Hippocampal formation (tissue), 2 donors: Measurements from ENCODE around the gene STAC.
"Not testable (repeated sequence)": the region's sequence is repeated elsewhere in the genome, so short reads cannot be mapped to it uniquely, and the experiment has no call there.

ENCODE experiments used
- DNase-seq, 2 donors: peaks; one replicate each; lab custom pipeline; 2025; lab: John Stamatoyannopoulos, UW

The STAC gene

GRCh38 chr3:36416599-36416998, 36.3 kb downstream of the STAC start:
- no peak for DNase-seq

DNA sequence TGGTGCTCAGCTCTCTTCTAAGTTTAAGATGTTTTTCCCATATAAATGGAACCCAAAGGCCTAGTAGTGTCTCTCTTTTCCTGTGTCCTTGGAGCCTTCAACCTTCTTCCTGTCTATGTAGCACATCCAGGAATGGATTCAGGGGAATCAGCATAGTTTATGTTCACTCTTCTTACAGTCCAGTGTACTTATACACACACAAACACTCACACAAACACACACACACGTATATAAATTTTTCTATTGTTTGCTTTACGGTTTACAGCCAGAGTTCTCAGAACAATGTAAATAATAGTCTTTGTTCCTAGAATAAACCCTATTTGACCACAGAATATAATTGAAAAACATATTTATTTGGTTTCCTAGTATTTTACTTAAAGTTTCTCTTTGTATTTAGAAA, 36.9 kb downstream of the STAC start:
- no peak for DNase-seq

DNA sequence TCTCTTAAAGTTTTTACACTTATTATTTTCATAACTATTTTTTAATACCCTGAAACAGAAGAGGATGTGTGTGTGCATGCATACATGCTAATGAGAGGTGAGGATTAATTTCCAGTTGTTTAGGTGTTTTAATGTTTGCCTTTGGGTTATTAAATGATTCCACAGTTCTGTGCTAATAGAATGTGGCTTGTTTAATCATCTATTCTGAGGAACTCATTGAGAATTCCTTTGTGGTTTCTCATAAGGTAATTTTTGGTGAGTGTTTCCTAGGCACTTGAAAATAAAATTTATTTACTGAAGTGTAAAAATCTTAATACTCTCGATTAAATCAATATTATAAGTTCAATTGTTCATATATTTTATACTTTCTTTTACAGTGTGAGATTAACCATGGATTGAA, 38.0 kb downstream of the STAC start:
- no peak for DNase-seq

GRCh38 chr3:36428445-36428844, 48.1 kb downstream of the STAC start:
- DNase-seq, result no peak

DNA sequence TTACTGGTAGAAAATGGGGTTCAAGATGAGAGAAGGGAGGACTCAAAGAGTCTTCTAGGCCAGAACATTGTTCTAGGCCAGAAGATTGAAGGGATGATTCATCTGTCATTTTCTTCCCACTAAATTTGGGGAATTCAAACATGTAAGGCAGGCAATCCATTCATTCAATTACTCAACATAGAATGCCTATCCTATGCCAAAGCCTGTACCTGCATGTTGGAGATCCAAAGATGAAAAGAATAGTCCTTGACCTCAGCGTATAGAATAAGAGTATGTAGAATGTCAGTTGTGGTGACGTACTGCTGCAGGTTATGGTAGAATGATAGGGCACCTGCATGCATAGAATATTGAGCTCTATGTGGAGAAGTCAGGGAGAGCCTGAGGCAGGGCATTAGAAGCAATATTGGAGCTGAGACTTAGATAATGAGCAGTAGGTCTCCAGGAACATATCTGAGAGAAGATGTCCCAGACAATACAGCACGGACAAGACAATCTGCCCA, 49.7 kb downstream of the STAC start:
- no peak for DNase-seq

- no peak for DNase-seq
These were observed 53.2 kb downstream of the STAC start for GRCh38 chr3:36433511-36433910.

GRCh38 chr3:36434687-36435426, 54.6 kb downstream of the STAC start:
- no peak for DNase-seq

GRCh38 chr3:36443028-36443686, 62.9 kb downstream of the STAC start:
- DNase-seq, result no peak

DNA sequence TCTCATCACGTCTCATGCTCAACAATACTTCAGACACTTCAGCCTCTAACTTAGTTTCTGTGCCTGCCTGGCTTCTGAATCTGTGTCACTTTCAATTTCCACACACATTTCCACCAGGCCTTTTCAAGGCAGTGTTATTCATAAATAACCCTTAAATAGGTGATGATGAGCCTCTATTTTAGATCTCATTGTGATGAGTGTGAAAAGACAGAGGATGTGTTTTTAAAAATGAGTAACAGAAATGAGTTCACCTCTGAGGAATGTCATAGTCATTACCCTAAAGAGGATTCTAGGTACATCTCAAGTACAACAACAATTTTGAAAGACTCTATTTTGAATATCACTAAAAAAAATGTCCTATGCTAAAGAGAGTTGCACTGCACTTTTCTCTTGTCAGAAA, 64.6 kb downstream of the STAC start:
- DNase-seq, result no peak

DNA sequence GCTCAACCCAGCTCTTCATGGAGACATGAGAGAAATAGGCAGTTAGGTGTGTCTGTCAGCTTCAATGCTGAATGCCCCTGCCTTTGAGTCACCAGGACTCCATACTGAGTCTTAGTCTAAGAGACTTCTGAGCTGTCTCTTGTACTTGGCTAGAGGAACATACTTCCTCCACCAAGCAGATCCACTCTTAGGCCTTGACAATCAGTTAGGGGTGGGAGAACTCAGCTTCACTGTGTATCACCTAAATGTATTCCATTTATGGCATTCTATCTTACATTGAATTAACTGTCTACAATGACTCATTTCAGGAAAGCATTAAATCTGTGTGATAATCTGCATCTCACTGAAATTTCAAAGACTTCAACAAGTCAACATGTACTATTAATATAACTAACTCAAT, 66.0 kb downstream of the STAC start:
- no peak for DNase-seq

DNA sequence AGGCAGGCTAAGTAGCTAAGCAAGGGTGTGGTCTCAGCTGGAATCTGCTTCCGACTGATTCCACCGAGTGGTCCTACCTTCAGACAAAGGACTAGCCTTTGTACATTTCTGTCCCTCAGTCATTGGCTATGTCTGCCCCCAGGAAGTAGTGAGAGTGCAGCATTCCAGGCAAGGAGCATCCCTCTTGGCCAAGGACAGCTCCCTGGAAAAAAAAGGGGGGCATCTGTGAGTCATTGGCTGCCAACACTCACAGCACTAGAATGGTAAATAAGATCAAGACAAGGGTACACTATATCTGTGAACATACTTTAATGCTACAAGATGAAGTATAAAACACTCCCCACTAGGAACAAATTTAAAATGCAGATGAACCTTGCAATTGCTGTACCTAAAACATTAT, 66.8 kb downstream of the STAC start:
- DNase-seq, result no peak

- DNase-seq, result no peak
These were observed 71.5 kb downstream of the STAC start for GRCh38 chr3:36451816-36452215.

DNA sequence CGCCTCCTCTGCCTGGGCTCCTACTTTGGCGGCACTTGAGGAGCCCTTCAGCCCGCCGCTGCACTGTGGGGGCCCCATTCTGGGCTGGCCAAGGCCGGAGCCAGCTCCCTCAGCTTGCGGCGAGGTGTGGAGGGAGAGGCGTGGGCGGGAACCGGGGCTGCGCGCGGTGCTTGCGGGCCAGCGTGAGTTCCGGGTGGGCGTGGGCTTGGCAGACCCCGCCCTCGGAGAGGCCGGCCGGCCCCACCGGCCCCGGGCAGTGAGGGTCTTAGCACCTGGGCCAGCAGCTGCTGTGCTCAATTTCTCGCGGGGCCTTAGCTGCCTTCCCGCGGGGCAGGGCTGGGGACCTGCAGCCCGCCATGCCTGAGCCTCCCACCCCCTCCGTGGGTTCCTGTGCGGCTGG, 72.9 kb downstream of the STAC start:
- DNase-seq, result not testable (repeated sequence)

DNA sequence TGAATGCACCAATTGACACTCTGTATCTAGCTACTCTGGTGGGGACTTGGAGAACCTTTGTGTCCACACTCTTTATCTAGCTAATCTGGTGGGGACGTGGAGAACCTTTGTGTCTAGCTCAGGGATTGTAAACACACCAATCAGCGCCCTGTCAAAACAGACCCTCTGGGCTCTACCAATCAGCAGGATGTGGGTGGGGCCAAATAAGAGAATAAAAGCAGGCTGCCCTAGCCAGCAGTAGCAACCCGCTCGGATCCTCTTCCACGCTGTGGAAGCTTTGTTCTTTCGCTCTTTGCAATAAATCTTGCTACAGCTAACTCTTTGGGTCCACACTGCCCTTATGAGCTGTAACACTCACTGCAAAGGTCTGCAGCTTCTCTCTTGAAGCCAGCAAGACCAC, 73.6 kb downstream of the STAC start:
- DNase-seq, result not testable (repeated sequence)

GRCh38 chr3:36455406-36455805, 75.1 kb downstream of the STAC start:
- DNase-seq, result no peak

- DNase-seq, result no peak
These were observed 76.5 kb downstream of the STAC start for GRCh38 chr3:36456784-36457183.

- no peak for DNase-seq
These were observed 77.4 kb downstream of the STAC start for GRCh38 chr3:36457667-36458066.

DNA sequence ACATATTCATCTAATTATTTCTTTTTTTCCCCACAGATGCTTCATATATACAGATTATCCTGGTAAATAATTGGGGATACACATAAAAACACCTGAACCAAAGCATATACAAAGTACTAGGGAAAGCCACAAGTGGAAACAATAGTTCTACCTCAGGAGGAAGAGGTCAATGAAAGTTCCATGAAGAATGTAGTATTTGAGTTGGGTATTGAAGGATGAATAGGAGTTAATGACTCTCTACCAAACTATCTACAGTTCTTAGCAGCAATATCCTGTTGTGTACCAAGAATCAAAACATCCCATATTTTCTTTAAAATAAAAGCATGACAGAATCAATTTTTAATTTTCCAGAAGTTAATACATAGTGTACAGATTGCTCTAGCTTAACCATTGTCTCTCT, 78.9 kb downstream of the STAC start:
- DNase-seq, result no peak

DNA sequence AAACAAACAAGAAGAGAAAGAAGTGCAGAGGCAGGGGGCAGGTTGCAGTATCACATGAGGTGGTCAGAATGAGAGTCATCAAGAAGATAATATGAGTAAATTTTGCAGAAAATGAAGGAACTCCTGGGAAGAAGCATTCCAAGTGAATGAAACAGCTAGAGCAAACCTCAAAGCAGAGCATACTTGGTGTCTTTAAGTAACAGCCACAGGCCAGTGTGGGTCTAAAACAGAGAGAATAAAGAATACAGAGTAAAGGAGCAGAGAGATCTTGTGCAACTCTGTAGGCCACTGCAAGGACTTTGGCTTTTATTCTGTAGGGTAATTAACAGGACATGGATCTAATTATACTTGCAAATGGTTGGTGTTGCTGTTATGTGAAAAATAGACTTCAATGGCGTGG, 81.3 kb downstream of the STAC start:
- DNase-seq, result no peak

- not testable (repeated sequence) for DNase-seq
These were observed 91.7 kb downstream of the STAC start for GRCh38 chr3:36472045-36472444.

GRCh38 chr3:36475558-36475957, 95.3 kb downstream of the STAC start:
- DNase-seq, result no peak

DNA sequence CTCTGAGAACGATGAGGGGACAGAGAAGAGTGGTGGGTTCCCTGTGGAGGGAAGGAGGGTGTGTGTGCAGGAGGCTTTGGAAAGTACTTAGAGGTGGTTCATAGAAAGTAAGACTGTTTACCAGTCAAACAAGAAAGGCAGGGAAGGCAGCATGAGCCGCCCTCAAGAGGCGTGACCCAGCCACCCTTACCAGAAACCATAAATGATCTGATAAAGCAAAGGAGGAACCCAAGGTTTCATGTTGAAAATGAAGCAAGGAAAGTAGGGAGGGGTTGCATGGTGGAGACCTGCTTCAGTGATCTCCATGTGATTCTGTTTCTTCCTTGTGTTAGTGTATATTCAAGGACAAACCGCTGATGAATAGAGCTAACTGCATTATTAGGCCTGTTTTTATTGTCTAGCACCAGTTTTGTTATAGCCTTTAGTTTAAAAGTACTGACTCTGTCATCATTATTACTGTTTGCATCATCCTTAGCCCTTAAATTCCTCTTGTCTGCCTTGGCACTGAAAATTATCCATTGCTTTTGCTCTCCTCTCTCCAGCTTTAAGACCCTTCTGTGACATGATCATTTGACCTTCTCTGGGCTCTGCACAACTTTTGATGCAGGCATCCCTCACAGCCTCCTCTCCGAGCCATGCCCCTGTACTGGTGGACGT, 96.1 kb downstream of the STAC start:
- no peak for DNase-seq

DNA sequence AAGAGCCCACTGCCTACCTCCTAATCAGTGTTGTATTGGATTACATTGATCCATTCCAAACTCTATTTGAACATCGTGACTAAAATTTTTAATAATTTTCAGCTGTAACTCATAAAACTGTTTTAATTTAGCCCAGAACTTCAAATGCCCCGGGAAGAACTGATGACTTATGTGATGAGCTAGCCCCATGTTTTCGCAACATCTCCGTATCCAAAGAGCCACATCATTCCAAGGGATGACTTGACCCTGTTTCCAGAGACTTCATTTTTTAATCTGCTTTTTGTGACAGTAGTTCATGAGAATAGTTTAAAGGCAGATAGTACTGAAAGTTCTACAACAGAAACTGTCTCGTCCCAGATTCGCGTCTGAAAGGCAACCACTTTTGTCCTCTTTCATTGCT, 97.4 kb downstream of the STAC start:
- DNase-seq, result no peak
